GM19324 (cell line): ENCODE results near the gene CAMK1.

Source experiments
- ATAC-seq: cut with Tn5 transposase; IDR thresholded peaks from one replicate; pipeline ENCODE4 v1.9.1; 2021; ENCODE audit warnings: mild to moderate bottlenecking, moderate library complexity; ENCODE audit not compliant: unreplicated experiment, low FRiP score

CAMK1 gene

GRCh38 chr3:9769426-9770275 is at the start of gene CAMK1:
Gene CAMK1 (minus strand): TSS chr3:9769947. CDS start chr3:9767749, 2,198 bp downstream.
- no peak for ATAC-seq

GRCh38 chr3:9818666-9819335 is 49.1 kb upstream of the CAMK1 start:
- no peak for ATAC-seq

GRCh38 chr3:9817436-9817835 is 47.7 kb upstream of the CAMK1 start:
- ATAC-seq, result no peak

- ATAC-seq, result no peak
Observed at GRCh38 chr3:9815986-9816385, 46.2 kb upstream of the CAMK1 start.

GRCh38 chr3:9812870-9813483 is 43.2 kb upstream of the CAMK1 start:
- no peak for ATAC-seq

GRCh38 chr3:9810846-9811245 is 41.1 kb upstream of the CAMK1 start:
- ATAC-seq, result no peak

GRCh38 chr3:9810433-9810770 is 40.7 kb upstream of the CAMK1 start:
- no peak for ATAC-seq

- peak; percentile 66 for ATAC-seq
Observed at GRCh38 chr3:9809615-9810432, 40.1 kb upstream of the CAMK1 start, which contains the start of gene TTLL3. Gene TTLL3 (plus strand): TSS chr3:9810262. CDS start chr3:9810662, 400 bp downstream.

GRCh38 chr3:9809239-9809614 is 39.5 kb upstream of the CAMK1 start:
- peak; percentile 17 for ATAC-seq

- ATAC-seq, result peak; percentile 52
Observed at GRCh38 chr3:9808345-9809037, 38.7 kb upstream of the CAMK1 start.

GRCh38 chr3:9807981-9808344 is 38.2 kb upstream of the CAMK1 start:
- no peak for ATAC-seq

GRCh38 chr3:9806688-9807589 is 37.2 kb upstream of the CAMK1 start:
- ATAC-seq, result no peak

GRCh38 chr3:9806137-9806536 is 36.4 kb upstream of the CAMK1 start:
- no peak for ATAC-seq

- ATAC-seq, result no peak
Observed at GRCh38 chr3:9804996-9805395, 35.2 kb upstream of the CAMK1 start.

GRCh38 chr3:9803494-9803893 is 33.7 kb upstream of the CAMK1 start:
- no peak for ATAC-seq

- ATAC-seq, result no peak
Observed at GRCh38 chr3:9800529-9800928, 30.8 kb upstream of the CAMK1 start.

GRCh38 chr3:9797196-9797945 is 27.6 kb upstream of the CAMK1 start:
- no peak for ATAC-seq

- ATAC-seq, result no peak
Observed at GRCh38 chr3:9795207-9795606, 25.5 kb upstream of the CAMK1 start.
